Measurements from ENCODE around the gene TNFRSF4. TPM values are rescaled to one million over a fixed set of nuclear protein-coding genes. Genes with fewer than 3 reads are reported as not detected.

Gene TNFRSF4
- total and polyA plus RNA-seq, 7 donors: 0.95 to 8.6 (median 1.2) TPM; not detected in 2

GRCh38 chr1:1241588-1242219 is 27.8 kb upstream of the TNFRSF4 start:
- H3K4me3 ChIP-seq: no peak overlapping the region
- no peaks in the 10 kb centered on the region for H3K9me3 ChIP-seq
- intact Hi-C loops (cut with DNase I): no loop called here
- DNase-seq: no peak
- peaks cover 14 to 46% (median 40%) of the 10 kb centered on the region in 3 donors for H3K27me3 ChIP-seq
- no peak overlapping the region for H3K27ac ChIP-seq
- H3K4me1 ChIP-seq: peaks cover 0 to 19% (median 7%) of the 10 kb centered on the region in 4 donors
- TF ChIP-seq EP300 (IDR thresholded peaks at IDR 0.05) (no peak), POLR2AphosphoS5 (IDR thresholded peaks at IDR 0.05) (no peak), CTCF (IDR thresholded peaks at IDR 0.05) (no peak), POLR2A (IDR thresholded peaks at IDR 0.05) (no peak)
- no peaks in the 10 kb centered on the region for H3K36me3 ChIP-seq
- 64 to 89% methylated on average over 26 of the region's 26 CpGs for WGBS, 2 donors

- intact Hi-C loops (cut with DNase I): no loop called here
- no peak overlapping the region for H3K27ac ChIP-seq
- H3K4me1 ChIP-seq: peaks cover 0 to 13% (median under 1%) of the 10 kb centered on the region in 4 donors
- H3K27me3 ChIP-seq: peaks cover 8 to 39% (median 33%) of the 10 kb centered on the region in 3 donors
- TF ChIP-seq EP300 (IDR thresholded peaks at IDR 0.05) (no peak), POLR2A (IDR thresholded peaks at IDR 0.05) (no peak), CTCF (IDR thresholded peaks at IDR 0.05) (no peak), POLR2AphosphoS5 (IDR thresholded peaks at IDR 0.05) (no peak)
- DNase-seq: no peak
- no peaks in the 10 kb centered on the region for H3K36me3 ChIP-seq
- H3K4me3 ChIP-seq: no peak overlapping the region
- no peaks in the 10 kb centered on the region for H3K9me3 ChIP-seq
- 33 to 63% methylated on average over 23 of the region's 23 CpGs for WGBS, 2 donors
Observed at GRCh38 chr1:1240822-1241587, 27.1 kb upstream of the TNFRSF4 start.

- Histone ChIP-seq H3K4me3 (no peak overlapping the region), H3K27me3 (peaks cover 8 to 33% (median 26%) of the 10 kb centered on the region in 3 donors), H3K27ac (no peak overlapping the region), H3K9me3 (no peaks in the 10 kb centered on the region), H3K4me1 (peaks cover 0 to 13% (median 0%) of the 10 kb centered on the region in 4 donors), H3K36me3 (no peaks in the 10 kb centered on the region)
- intact Hi-C loops (cut with DNase I): no loop called here
- DNase-seq: no peak
- TF ChIP-seq POLR2A (IDR thresholded peaks at IDR 0.05): no peak
- TF ChIP-seq EP300 (IDR thresholded peaks at IDR 0.05): no peak
- TF ChIP-seq CTCF (IDR thresholded peaks at IDR 0.05): no peak
- TF ChIP-seq POLR2AphosphoS5 (IDR thresholded peaks at IDR 0.05): no peak
- WGBS, 2 donors: 39 to 67% methylated on average over 11 of the region's 11 CpGs
Observed at GRCh38 chr1:1240348-1240732, 26.4 kb upstream of the TNFRSF4 start.

- H3K27me3 ChIP-seq: peaks cover 8 to 31% (median 24%) of the 10 kb centered on the region in 3 donors
- intact Hi-C loops (cut with DNase I): no loop called here
- 8 to 45% methylated on average over 30 of the region's 30 CpGs for WGBS, 2 donors
Observed at GRCh38 chr1:1239614-1240347, 25.8 kb upstream of the TNFRSF4 start.

More at GRCh38 chr1:1239614-1240347, 25.8 kb upstream of the TNFRSF4 start:
- no peak overlapping the region for H3K4me3 ChIP-seq
- H3K36me3 ChIP-seq: no peaks in the 10 kb centered on the region
- DNase-seq: no peak
- TF ChIP-seq POLR2AphosphoS5 (IDR thresholded peaks at IDR 0.05): no peak
- TF ChIP-seq EP300 (IDR thresholded peaks at IDR 0.05): no peak
- TF ChIP-seq POLR2A (IDR thresholded peaks at IDR 0.05): no peak
- no peak for TF ChIP-seq CTCF (IDR thresholded peaks at IDR 0.05)
- no peaks in the 10 kb centered on the region for H3K9me3 ChIP-seq
- peaks cover 0 to 13% (median 0%) of the 10 kb centered on the region in 4 donors for H3K4me1 ChIP-seq
- H3K27ac ChIP-seq: no peak overlapping the region

All from sigmoid colon (tissue), 7 donors.